ENCODE data around the gene C17orf58. TPM values are rescaled to one million over a fixed set of nuclear protein-coding genes. Genes with fewer than 3 reads are reported as not detected.
"Not testable (repeated sequence)": the region's sequence is repeated elsewhere in the genome, so short reads cannot be mapped to it uniquely, and the experiment has no call there.

The C17orf58 gene
- total RNA-seq, 1 donor from 2014 or later, result 43.9 TPM

DNA sequence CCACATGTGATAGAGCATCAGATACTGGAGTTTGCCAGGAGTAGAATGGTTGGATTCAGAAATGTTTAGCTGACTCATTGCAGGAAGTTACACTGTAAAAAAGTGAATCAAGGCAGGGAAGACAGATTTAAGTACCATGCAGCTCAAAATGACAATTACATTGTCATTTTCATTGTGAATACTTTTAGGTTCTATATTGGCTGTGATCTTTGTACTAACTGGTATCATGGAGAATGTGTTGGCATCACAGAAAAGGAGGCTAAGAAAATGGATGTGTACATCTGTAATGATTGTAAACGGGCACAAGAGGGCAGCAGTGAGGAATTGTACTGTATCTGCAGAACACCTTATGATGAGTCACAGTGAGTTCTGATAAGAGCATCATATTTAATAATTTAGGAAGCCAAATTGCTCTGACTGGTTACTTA lies 33.1 kb downstream of the C17orf58 start:
- H3K4me1 Mint-ChIP-seq; H3K79me2 ChIP-seq (ENCODE audit: low read depth); H3K4me3 Mint-ChIP-seq; H4K20me1 ChIP-seq (ENCODE audit: low read depth); H3K9ac ChIP-seq; H3K4me1 ChIP-seq; H3K9me3 Mint-ChIP-seq; H3K27me3 ChIP-seq; H2AFZ ChIP-seq (replicated peaks); H3K9me3 ChIP-seq (ENCODE audit: low read depth); H3K27ac Mint-ChIP-seq; H3K27me3 Mint-ChIP-seq (ENCODE audit: insufficient read depth, low read depth); H3K27ac ChIP-seq; H3K4me3 ChIP-seq; H3K4me2 ChIP-seq: not testable (repeated sequence)
- TF ChIP-seq, protein P1, sequence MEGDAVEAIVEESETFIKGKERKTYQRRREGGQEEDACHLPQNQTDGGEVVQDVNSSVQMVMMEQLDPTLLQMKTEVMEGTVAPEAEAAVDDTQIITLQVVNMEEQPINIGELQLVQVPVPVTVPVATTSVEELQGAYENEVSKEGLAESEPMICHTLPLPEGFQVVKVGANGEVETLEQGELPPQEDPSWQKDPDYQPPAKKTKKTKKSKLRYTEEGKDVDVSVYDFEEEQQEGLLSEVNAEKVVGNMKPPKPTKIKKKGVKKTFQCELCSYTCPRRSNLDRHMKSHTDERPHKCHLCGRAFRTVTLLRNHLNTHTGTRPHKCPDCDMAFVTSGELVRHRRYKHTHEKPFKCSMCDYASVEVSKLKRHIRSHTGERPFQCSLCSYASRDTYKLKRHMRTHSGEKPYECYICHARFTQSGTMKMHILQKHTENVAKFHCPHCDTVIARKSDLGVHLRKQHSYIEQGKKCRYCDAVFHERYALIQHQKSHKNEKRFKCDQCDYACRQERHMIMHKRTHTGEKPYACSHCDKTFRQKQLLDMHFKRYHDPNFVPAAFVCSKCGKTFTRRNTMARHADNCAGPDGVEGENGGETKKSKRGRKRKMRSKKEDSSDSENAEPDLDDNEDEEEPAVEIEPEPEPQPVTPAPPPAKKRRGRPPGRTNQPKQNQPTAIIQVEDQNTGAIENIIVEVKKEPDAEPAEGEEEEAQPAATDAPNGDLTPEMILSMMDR (IDR thresholded peaks at IDR 0.05), result peak; percentile 74
- Histone ChIP-seq H3K36me3 (peaks cover 40% of the 10 kb centered on the region), H3F3A (ENCODE audit: low read depth) (peaks cover 33% of the 10 kb centered on the region)
- peak; percentile 73 for DNase-seq (ENCODE audit: low spot score)
- H3K36me3 Mint-ChIP-seq, result peaks cover 31% of the 10 kb centered on the region

DNA sequence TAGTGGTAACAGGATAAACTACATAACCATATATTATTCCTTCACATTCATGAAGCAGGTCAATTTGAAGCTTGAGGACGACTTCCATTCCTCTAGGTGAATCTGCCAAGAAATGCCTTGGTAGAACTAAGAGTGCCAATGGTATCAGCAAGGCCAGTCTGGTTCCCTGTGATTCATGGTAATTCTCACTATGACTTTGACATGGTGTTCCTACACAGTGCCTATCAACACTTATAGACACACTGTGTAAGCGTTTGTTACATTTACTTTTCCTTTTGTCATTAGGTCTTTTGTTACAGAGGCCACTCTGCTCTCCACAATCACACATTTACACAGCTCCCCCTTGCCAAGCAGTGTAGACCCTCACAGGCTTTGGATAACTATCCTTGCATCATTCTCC lies 34.1 kb downstream of the C17orf58 start:
- peaks cover 31% of the 10 kb centered on the region for H3K36me3 Mint-ChIP-seq
- not testable (repeated sequence) for DNase-seq (ENCODE audit: low spot score); H3K27ac Mint-ChIP-seq

DNA sequence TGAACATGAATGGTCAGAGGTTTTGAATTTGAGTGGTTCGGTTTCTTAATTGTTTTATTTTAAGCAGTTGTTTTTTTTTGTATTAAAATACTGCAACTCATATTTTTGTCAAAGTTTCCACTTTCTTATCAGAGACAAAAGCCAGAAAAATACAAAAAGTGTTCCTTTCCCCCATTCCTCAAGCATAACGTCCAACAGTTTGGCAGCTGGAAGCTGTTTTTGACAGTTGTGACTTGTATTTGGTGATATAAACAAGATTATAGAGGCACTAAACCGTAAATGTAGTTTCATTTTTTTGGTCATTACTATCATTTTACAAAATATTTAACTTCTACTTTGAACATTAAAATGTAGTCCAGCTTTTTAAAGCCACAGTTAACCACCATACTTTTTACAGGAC lies 36.0 kb downstream of the C17orf58 start:
- not testable (repeated sequence) for H3K9me3 ChIP-seq (ENCODE audit: low read depth); H2AFZ ChIP-seq (replicated peaks); H3K4me1 Mint-ChIP-seq; H3K4me2 ChIP-seq; DNase-seq (ENCODE audit: low spot score); H3K4me3 Mint-ChIP-seq; H3K9ac ChIP-seq; H3K27me3 Mint-ChIP-seq (ENCODE audit: insufficient read depth, low read depth); H3K9me3 Mint-ChIP-seq; H4K20me1 ChIP-seq (ENCODE audit: low read depth); H3K27ac Mint-ChIP-seq; H3K79me2 ChIP-seq (ENCODE audit: low read depth); H3K4me3 ChIP-seq; H3K27ac ChIP-seq; H3K4me1 ChIP-seq; H3K27me3 ChIP-seq
- Histone ChIP-seq H3F3A (ENCODE audit: low read depth) (peaks cover 33% of the 10 kb centered on the region), H3K36me3 (peaks cover 28% of the 10 kb centered on the region)
- peaks cover 24% of the 10 kb centered on the region for H3K36me3 Mint-ChIP-seq

More for the DNA sequence above, 34.1 kb downstream of the C17orf58 start:
- H3K27ac ChIP-seq; H3K4me1 ChIP-seq; H3K9me3 Mint-ChIP-seq; H3K27me3 Mint-ChIP-seq (ENCODE audit: insufficient read depth, low read depth); H3K4me1 Mint-ChIP-seq; H3K27me3 ChIP-seq; H3K9ac ChIP-seq; H3K4me2 ChIP-seq; H3K9me3 ChIP-seq (ENCODE audit: low read depth); H3K79me2 ChIP-seq (ENCODE audit: low read depth); H3K4me3 ChIP-seq; H3K4me3 Mint-ChIP-seq; H4K20me1 ChIP-seq (ENCODE audit: low read depth); H2AFZ ChIP-seq (replicated peaks): not testable (repeated sequence)
- Histone ChIP-seq H3F3A (ENCODE audit: low read depth) (peaks cover 33% of the 10 kb centered on the region), H3K36me3 (peaks cover 36% of the 10 kb centered on the region)

DNA sequence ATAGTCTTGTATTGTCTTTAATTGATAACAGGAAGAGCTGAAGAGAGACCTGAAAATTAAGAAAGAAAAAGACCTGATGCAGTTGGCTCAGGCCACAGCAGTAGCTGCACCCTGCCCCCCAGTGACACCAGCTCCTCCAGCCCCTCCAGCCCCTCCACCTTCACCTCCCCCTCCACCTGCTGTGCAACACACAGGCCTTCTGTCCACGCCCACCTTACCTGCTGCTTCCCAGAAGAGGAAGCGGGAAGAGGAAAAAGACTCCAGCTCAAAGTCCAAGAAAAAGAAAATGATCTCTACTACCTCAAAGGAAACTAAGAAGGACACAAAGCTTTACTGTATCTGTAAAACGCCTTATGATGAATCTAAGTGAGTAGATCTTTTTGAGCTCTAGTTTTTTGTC lies 36.8 kb downstream of the C17orf58 start:
- peaks cover 3% of the 10 kb centered on the region for H4K20me1 ChIP-seq (ENCODE audit: low read depth)
- H3K27ac ChIP-seq, result peak overlapping the region; percentile 45
- no peaks in the 10 kb centered on the region for H3K4me1 ChIP-seq
- H3K4me2 ChIP-seq, result no peak overlapping the region
- H3K4me3 Mint-ChIP-seq, result no peak overlapping the region
- DNase-seq (ENCODE audit: low spot score), result no peak
- TF ChIP-seq, protein P1 (IDR thresholded peaks at IDR 0.05), result no peak
- TF ChIP-seq EZH2 (IDR thresholded peaks at IDR 0.05) (no peak), EZH2phosphoT487 (IDR thresholded peaks at IDR 0.05) (no peak)
- H3K27me3 Mint-ChIP-seq (ENCODE audit: insufficient read depth, low read depth), result no peaks in the 10 kb centered on the region
- no peaks in the 10 kb centered on the region for H3K9me3 ChIP-seq (ENCODE audit: low read depth)
- H3K4me1 Mint-ChIP-seq, result no peaks in the 10 kb centered on the region
- H3K9ac ChIP-seq, result no peak overlapping the region
- no peak overlapping the region for H2AFZ ChIP-seq (replicated peaks)
- no peaks in the 10 kb centered on the region for H3K27me3 ChIP-seq
- H3F3A ChIP-seq (ENCODE audit: low read depth), result peaks cover 33% of the 10 kb centered on the region
- no peak overlapping the region for H3K27ac Mint-ChIP-seq
- peaks cover 27% of the 10 kb centered on the region for H3K36me3 ChIP-seq
- H3K9me3 Mint-ChIP-seq, result no peaks in the 10 kb centered on the region
- no peaks in the 10 kb centered on the region for H3K79me2 ChIP-seq (ENCODE audit: low read depth)
- no peak overlapping the region for H3K4me3 ChIP-seq
- peaks cover 26% of the 10 kb centered on the region for H3K36me3 Mint-ChIP-seq
